ENCODE measurements around the gene GADD45G. TPM values are rescaled to one million over a fixed set of nuclear protein-coding genes. Genes with fewer than 3 reads are reported as not detected.

The GADD45G gene
- polyA plus RNA-seq, 1 of the 3 experiments (the other 2 are of a cell fraction) = 1.3 TPM

GRCh38 chr9:89655056-89655989 is 50.5 kb downstream of the GADD45G start:
- H3K9me3 ChIP-seq = no peaks in the 10 kb centered on the region
- H2AFZ ChIP-seq (ENCODE audit: low read depth) = no peak overlapping the region
- no peak for DNase-seq
- ChIA-PET POLR2A (interaction anchor here (2.6 kb wide), 1 partner anchor 51 kb away, joined by 7 read pairs; the partner anchor contains the start of gene GADD45G), CTCF (interaction anchor here (0.6 to 0.8 kb wide), 3 partner anchors 16 to 57 kb away, joined by 3 read pairs; no protein-coding TSS in a partner anchor)
- TF ChIP-seq RAD21 (IDR thresholded peaks at IDR 0.05; ENCODE audit: low read length) = no peak
- no peak for TF ChIP-seq ZBTB33 (IDR thresholded peaks at IDR 0.05; ENCODE audit: borderline replicate concordance, low read depth)
- no peak for TF ChIP-seq USF1 (IDR thresholded peaks at IDR 0.05; ENCODE audit: borderline replicate concordance, low read depth)
- no peak for TF ChIP-seq FOXM1 (IDR thresholded peaks at IDR 0.05; ENCODE audit: low read depth)
- TF ChIP-seq TAF1 (IDR thresholded peaks at IDR 0.05; ENCODE audit: borderline replicate concordance, low read depth, low read length) = no peak
- no peak for TF ChIP-seq FOXJ3 (CRISPR knock-in tag; IDR thresholded peaks at IDR 0.05)
- TF ChIP-seq NRF1 (IDR thresholded peaks at IDR 0.05; ENCODE audit: low read depth, low read length) = no peak
- no peak for TF ChIP-seq CHD2 (IDR thresholded peaks at IDR 0.05; ENCODE audit: low read length, partially characterized antibody)
- TF ChIP-seq, protein P1, sequence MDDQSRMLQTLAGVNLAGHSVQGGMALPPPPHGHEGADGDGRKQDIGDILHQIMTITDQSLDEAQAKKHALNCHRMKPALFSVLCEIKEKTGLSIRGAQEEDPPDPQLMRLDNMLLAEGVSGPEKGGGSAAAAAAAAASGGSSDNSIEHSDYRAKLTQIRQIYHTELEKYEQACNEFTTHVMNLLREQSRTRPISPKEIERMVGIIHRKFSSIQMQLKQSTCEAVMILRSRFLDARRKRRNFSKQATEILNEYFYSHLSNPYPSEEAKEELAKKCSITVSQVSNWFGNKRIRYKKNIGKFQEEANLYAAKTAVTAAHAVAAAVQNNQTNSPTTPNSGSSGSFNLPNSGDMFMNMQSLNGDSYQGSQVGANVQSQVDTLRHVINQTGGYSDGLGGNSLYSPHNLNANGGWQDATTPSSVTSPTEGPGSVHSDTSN (IDR thresholded peaks at IDR 0.05) = no peak
- no peak for TF ChIP-seq MEF2A (IDR thresholded peaks at IDR 0.05; ENCODE audit: borderline replicate concordance, low read depth)
- TF ChIP-seq, protein P2, sequence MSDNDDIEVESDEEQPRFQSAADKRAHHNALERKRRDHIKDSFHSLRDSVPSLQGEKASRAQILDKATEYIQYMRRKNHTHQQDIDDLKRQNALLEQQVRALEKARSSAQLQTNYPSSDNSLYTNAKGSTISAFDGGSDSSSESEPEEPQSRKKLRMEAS (IDR thresholded peaks at IDR 0.05; ENCODE audit: low read depth) = no peak
- no peak overlapping the region for H3K4me3 ChIP-seq (ENCODE audit: low read depth in 2 of 2, low read length in 1 of 2)
- H3K27ac ChIP-seq (ENCODE audit: low read depth in 2 of 2, low read length in 1 of 2) = no peak overlapping the region; a peak in 1 of 4 replicates
- H3K36me3 ChIP-seq (replicated peaks in 1 of 2; ENCODE audit: control insufficient read depth in 1 of 2, insufficient read depth in 2 of 2, low read length in 1 of 2) = no peaks in the 10 kb centered on the region
- WGBS (ENCODE audit: low lambda C conversion rate) = 56% methylated on average over 15 of the region's 17 CpGs
- no peaks in the 10 kb centered on the region for H4K20me1 ChIP-seq (ENCODE audit: insufficient read depth)
- H3K4me1 ChIP-seq (ENCODE audit: control insufficient read depth in 1 of 2, insufficient read depth in 2 of 2, low read depth in 1 of 2, low read length in 1 of 2) = peaks cover 0 to 15% of the 10 kb centered on the region in 2 experiments; a peak in 1 of 4 replicates
- H3K4me2 ChIP-seq = no peak overlapping the region
- no peaks in the 10 kb centered on the region for H3K9me2 ChIP-seq
- no peak overlapping the region for H3K9ac ChIP-seq
- H3K79me2 ChIP-seq (ENCODE audit: insufficient read depth) = no peaks in the 10 kb centered on the region
- no peaks in the 10 kb centered on the region for H3F3A ChIP-seq (replicated peaks; ENCODE audit: insufficient read depth)
- H3K27me3 ChIP-seq (ENCODE audit: insufficient read depth) = no peaks in the 10 kb centered on the region

Other genes starting within 250 kb of the GADD45G start
- 2.1 and 4.8 TPM in 2 replicates for gene SEMA4D, start 106.9 kb upstream of the GADD45G start, polyA plus RNA-seq (2012; rRNA removed)